ENCODE measurements around the gene MAML3.
A peak's percentile ranks its signal among the peaks of the same experiment; 100 is the strongest.

Gene MAML3

GRCh38 chr4:140154572-140154891, 548 bp upstream of the MAML3 start:
- no peak for DNase-seq

- DNase-seq: no peak
Measured at GRCh38 chr4:140153419-140153717, 616 bp downstream of the MAML3 start.

- DNase-seq: no peak
Measured at GRCh38 chr4:140152751-140153418, 1.1 kb downstream of the MAML3 start.

- DNase-seq: peak; percentile 19
Measured at GRCh38 chr4:140152013-140152703, 1.8 kb downstream of the MAML3 start.

- DNase-seq: peak; percentile 86
Measured at GRCh38 chr4:140151699-140152012, 2.3 kb downstream of the MAML3 start.

GRCh38 chr4:140150886-140151698, 2.9 kb downstream of the MAML3 start:
- DNase-seq: peak; percentile 22

- no peak for DNase-seq
Measured at GRCh38 chr4:140150636-140150885, 3.4 kb downstream of the MAML3 start.

GRCh38 chr4:140149846-140150635, 3.9 kb downstream of the MAML3 start:
- DNase-seq: no peak

- DNase-seq: no peak
Measured at GRCh38 chr4:140144050-140144449, 9.9 kb downstream of the MAML3 start.

- DNase-seq: no peak
Measured at GRCh38 chr4:140141210-140141835, 12.7 kb downstream of the MAML3 start.

- no peak for DNase-seq
Measured at GRCh38 chr4:140140566-140140965, 13.4 kb downstream of the MAML3 start.

GRCh38 chr4:140138428-140138827, 15.6 kb downstream of the MAML3 start:
- DNase-seq: no peak

- no peak for DNase-seq
Measured at GRCh38 chr4:140137671-140138070, 16.3 kb downstream of the MAML3 start.

- no peak for DNase-seq
Measured at GRCh38 chr4:140136509-140136908, 17.5 kb downstream of the MAML3 start.

- peak; percentile 31 for DNase-seq
Measured at GRCh38 chr4:140135529-140136088, 18.4 kb downstream of the MAML3 start.

GRCh38 chr4:140134746-140135425, 19.1 kb downstream of the MAML3 start:
- no peak for DNase-seq

GRCh38 chr4:140133576-140133975, 20.4 kb downstream of the MAML3 start:
- DNase-seq: no peak

- no peak for DNase-seq
Measured at GRCh38 chr4:140131675-140132229, 22.2 kb downstream of the MAML3 start.

- no peak for DNase-seq
Measured at GRCh38 chr4:140130677-140131076, 23.3 kb downstream of the MAML3 start.

- DNase-seq: no peak
Measured at GRCh38 chr4:140127422-140127821, 26.6 kb downstream of the MAML3 start.

GRCh38 chr4:140126261-140126660, 27.7 kb downstream of the MAML3 start:
- DNase-seq: no peak

- no peak for DNase-seq
Measured at GRCh38 chr4:140125374-140125773, 28.6 kb downstream of the MAML3 start.

Measured in NCI-H1436 treated with DMSO at 0.1 percent for 48 hours (cell line).